ENCODE measurements around the gene GCN1. TPM values are rescaled to one million over a fixed set of nuclear protein-coding genes. Genes with fewer than 3 reads are reported as not detected.

GCN1 gene
- total and polyA plus RNA-seq, 10 of the 15 experiments (the other 5 are each of a cell fraction or from before 2014, with no cell fraction given), result 10.8 to 150 (median 58.3) TPM

- TF ChIP-seq USF1 (IDR thresholded peaks at IDR 0.05; ENCODE audit: borderline replicate concordance, extremely low read length, insufficient read depth, low read depth, low read length) (no peak), CREB1 (IDR thresholded peaks at IDR 0.05; ENCODE audit: low read depth) (no peak), TCF7 (IDR thresholded peaks at IDR 0.05; ENCODE audit: borderline replicate concordance) (no peak), ATF7 (IDR thresholded peaks at IDR 0.05; ENCODE audit: low read depth) (no peak), ATF3 (IDR thresholded peaks at IDR 0.05; ENCODE audit: borderline replicate concordance, extremely low read depth, low read depth, low read length) (no peak), ZBTB33 (IDR thresholded peaks at IDR 0.05) (no peak), BMI1 (IDR thresholded peaks at IDR 0.05; ENCODE audit: borderline replicate concordance) (no peak)
- TF ChIP-seq, protein P1, sequence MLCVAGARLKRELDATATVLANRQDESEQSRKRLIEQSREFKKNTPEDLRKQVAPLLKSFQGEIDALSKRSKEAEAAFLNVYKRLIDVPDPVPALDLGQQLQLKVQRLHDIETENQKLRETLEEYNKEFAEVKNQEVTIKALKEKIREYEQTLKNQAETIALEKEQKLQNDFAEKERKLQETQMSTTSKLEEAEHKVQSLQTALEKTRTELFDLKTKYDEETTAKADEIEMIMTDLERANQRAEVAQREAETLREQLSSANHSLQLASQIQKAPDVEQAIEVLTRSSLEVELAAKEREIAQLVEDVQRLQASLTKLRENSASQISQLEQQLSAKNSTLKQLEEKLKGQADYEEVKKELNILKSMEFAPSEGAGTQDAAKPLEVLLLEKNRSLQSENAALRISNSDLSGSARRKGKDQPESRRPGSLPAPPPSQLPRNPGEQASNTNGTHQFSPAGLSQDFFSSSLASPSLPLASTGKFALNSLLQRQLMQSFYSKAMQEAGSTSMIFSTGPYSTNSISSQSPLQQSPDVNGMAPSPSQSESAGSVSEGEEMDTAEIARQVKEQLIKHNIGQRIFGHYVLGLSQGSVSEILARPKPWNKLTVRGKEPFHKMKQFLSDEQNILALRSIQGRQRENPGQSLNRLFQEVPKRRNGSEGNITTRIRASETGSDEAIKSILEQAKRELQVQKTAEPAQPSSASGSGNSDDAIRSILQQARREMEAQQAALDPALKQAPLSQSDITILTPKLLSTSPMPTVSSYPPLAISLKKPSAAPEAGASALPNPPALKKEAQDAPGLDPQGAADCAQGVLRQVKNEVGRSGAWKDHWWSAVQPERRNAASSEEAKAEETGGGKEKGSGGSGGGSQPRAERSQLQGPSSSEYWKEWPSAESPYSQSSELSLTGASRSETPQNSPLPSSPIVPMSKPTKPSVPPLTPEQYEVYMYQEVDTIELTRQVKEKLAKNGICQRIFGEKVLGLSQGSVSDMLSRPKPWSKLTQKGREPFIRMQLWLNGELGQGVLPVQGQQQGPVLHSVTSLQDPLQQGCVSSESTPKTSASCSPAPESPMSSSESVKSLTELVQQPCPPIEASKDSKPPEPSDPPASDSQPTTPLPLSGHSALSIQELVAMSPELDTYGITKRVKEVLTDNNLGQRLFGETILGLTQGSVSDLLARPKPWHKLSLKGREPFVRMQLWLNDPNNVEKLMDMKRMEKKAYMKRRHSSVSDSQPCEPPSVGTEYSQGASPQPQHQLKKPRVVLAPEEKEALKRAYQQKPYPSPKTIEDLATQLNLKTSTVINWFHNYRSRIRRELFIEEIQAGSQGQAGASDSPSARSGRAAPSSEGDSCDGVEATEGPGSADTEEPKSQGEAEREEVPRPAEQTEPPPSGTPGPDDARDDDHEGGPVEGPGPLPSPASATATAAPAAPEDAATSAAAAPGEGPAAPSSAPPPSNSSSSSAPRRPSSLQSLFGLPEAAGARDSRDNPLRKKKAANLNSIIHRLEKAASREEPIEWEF (IDR thresholded peaks at IDR 0.05; ENCODE audit: insufficient replicate concordance, low read depth, low read length), result no peak
Measured at GRCh38 chr12:120144215-120144614, 50.3 kb downstream of the GCN1 start (continued).
